ENCODE results near the gene DACH1.

DNA sequence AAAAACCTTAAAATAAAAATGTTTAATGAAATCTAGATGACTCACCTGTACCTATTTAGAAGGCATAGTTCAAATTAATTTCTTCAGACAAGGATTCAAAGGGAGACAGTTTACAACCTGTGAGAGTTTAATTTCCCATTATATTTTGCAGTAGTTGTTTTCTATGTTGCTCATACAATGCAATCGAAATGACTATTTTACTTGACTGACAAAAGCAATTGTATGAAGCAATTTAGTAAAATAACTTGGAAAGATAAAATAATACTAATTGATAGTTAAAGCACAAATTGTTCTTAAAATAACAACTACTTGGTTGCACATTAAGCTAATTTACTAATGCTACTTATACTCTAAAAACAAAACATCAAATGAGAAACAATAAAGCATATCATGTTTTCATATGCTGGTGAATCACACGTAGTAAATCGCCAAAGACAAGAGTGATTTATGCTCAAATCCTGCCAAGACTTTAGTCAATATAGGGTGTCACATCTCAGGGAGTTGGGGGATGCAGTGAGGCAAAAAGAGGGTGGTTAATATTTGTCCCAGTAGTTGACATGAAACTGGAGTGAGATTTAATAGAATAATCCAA is 6.4 kb downstream of the DACH1 start:
- no peak for TF ChIP-seq BCL11A (tag by site-specific recombination; IDR thresholded peaks at IDR 0.05; ENCODE audit: low read depth)
- no peak; the same call in 1 of the 2 replicates for TF ChIP-seq ZNF501 (tag by site-specific recombination; IDR thresholded peaks at IDR 0.05)
- TF ChIP-seq YY1 (tag by site-specific recombination; IDR thresholded peaks at IDR 0.05) = no peak
- TF ChIP-seq, protein P1, sequence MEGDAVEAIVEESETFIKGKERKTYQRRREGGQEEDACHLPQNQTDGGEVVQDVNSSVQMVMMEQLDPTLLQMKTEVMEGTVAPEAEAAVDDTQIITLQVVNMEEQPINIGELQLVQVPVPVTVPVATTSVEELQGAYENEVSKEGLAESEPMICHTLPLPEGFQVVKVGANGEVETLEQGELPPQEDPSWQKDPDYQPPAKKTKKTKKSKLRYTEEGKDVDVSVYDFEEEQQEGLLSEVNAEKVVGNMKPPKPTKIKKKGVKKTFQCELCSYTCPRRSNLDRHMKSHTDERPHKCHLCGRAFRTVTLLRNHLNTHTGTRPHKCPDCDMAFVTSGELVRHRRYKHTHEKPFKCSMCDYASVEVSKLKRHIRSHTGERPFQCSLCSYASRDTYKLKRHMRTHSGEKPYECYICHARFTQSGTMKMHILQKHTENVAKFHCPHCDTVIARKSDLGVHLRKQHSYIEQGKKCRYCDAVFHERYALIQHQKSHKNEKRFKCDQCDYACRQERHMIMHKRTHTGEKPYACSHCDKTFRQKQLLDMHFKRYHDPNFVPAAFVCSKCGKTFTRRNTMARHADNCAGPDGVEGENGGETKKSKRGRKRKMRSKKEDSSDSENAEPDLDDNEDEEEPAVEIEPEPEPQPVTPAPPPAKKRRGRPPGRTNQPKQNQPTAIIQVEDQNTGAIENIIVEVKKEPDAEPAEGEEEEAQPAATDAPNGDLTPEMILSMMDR (tag by site-specific recombination; IDR thresholded peaks at IDR 0.05) = no peak
- TF ChIP-seq ZNF10 (tag by site-specific recombination; IDR thresholded peaks at IDR 0.05) = no peak
- TF ChIP-seq ZFP37 (tag by site-specific recombination; IDR thresholded peaks at IDR 0.05) = no peak
- peak; percentile 93 for TF ChIP-seq TCF7L2 (IDR thresholded peaks at IDR 0.05; ENCODE audit: borderline replicate concordance, low read depth, low read length)
- peak; percentile 65; the same call in 1 of the 2 replicates for TF ChIP-seq GFI1B (tag by site-specific recombination; IDR thresholded peaks at IDR 0.05)
- TF ChIP-seq MEIS1 (CRISPR knock-in tag; IDR thresholded peaks at IDR 0.05; ENCODE audit: borderline replicate concordance) = no peak
- no peak for TF ChIP-seq ZNF747 (tag by site-specific recombination; IDR thresholded peaks at IDR 0.05)
